Astrocyte of the hippocampus (primary cell): ENCODE data around the gene CYP2U1.

Source experiments
- DNase-seq: peaks from one replicate; pipeline ENCODE4 v3.0.0; 2011; ENCODE audit warnings: low read depth, low spot score

The CYP2U1 gene

GRCh38 chr4:107978716-107979451, 47.5 kb downstream of the CYP2U1 start:
- DNase-seq: no peak

GRCh38 chr4:107987916-107988762, 56.8 kb downstream of the CYP2U1 start:
- no peak for DNase-seq

GRCh38 chr4:107988763-107989035, 57.4 kb downstream of the CYP2U1 start:
- DNase-seq: no peak

- DNase-seq: no peak
Measured at GRCh38 chr4:107989162-107989536, 57.8 kb downstream of the CYP2U1 start.

GRCh38 chr4:107989537-107990386, 58.4 kb downstream of the CYP2U1 start, which contains the start of gene HADH:
TSS of gene HADH (plus strand) at chr4:107989889. CDS start at chr4:107989933, 44 bp downstream.
- peak; percentile 98 for DNase-seq

- DNase-seq: peak; percentile 23
Measured at GRCh38 chr4:107991945-107992630, 60.7 kb downstream of the CYP2U1 start.

- DNase-seq: no peak
Measured at GRCh38 chr4:107993969-107994368, 62.6 kb downstream of the CYP2U1 start.

- no peak for DNase-seq
Measured at GRCh38 chr4:107994894-107995293, 63.5 kb downstream of the CYP2U1 start.

- peak; percentile 66 for DNase-seq
Measured at GRCh38 chr4:107996949-107997788, 65.8 kb downstream of the CYP2U1 start.

- no peak for DNase-seq
Measured at GRCh38 chr4:107997794-107998193, 66.4 kb downstream of the CYP2U1 start.

- DNase-seq: no peak
Measured at GRCh38 chr4:107999932-108000539, 68.7 kb downstream of the CYP2U1 start.

GRCh38 chr4:108001540-108002135, 70.3 kb downstream of the CYP2U1 start:
- DNase-seq: no peak
